H9 (cell line): Measurements from ENCODE around the gene RPL27A. TPM values are rescaled to one million over a fixed set of nuclear protein-coding genes. Genes with fewer than 3 reads are reported as not detected.

ENCODE experiments used
- DNase-seq: peaks from one replicate; pipeline ENCODE4 v3.0.0-alpha.2; 2017
- H2AFZ ChIP-seq: one replicate; pipeline ENCODE4 v1.6.1; 2013; ENCODE audit warnings: mild to moderate bottlenecking, low read length, control low read depth, moderate library complexity
- H2AK5ac ChIP-seq: 2 replicates; pipeline ENCODE4 v1.6.1; 2013; ENCODE audit warnings: low read length, control low read depth, mixed read lengths; ENCODE audit not compliant: insufficient read length
- H2BK120ac ChIP-seq: one replicate; pipeline ENCODE4 v1.6.1; 2013; ENCODE audit warnings: low read depth, mild to moderate bottlenecking, low read length, control low read depth, inconsistent platforms; ENCODE audit not compliant: poor library complexity, severe bottlenecking
- H2BK12ac ChIP-seq: 2 replicates; pipeline ENCODE4 v1.6.1; 2013; ENCODE audit warnings: low read length, control low read depth, mixed read lengths, low read depth; ENCODE audit not compliant: insufficient read length
- H2BK15ac ChIP-seq: 2 replicates; pipeline ENCODE4 v1.6.1; 2013; ENCODE audit warnings: low read depth, low read length, control low read depth
- H2BK20ac ChIP-seq: one replicate; pipeline ENCODE4 v1.6.1; 2013; ENCODE audit warnings: low read depth, mild to moderate bottlenecking, low read length, control low read depth, inconsistent platforms; ENCODE audit not compliant: poor library complexity, severe bottlenecking
- H2BK5ac ChIP-seq: 2 replicates; pipeline ENCODE4 v1.6.1; 2013; ENCODE audit warnings: low read length, control low read depth, mixed read lengths; ENCODE audit not compliant: insufficient read length
- H3K14ac ChIP-seq: 2 replicates; pipeline ENCODE4 v1.6.1; 2013; ENCODE audit warnings: low read length, control low read depth; ENCODE audit not compliant: insufficient read depth
- H3K18ac ChIP-seq: 2 replicates; pipeline ENCODE4 v1.6.1; 2013; ENCODE audit warnings: low read depth, mild to moderate bottlenecking, mixed read lengths, low read length, control low read depth; ENCODE audit not compliant: insufficient read length
- H3K23ac ChIP-seq: 2 replicates; pipeline ENCODE4 v1.6.1; 2013; ENCODE audit warnings: low read length, control low read depth, mixed read lengths, low read depth; ENCODE audit not compliant: insufficient read length
- H3K23me2 ChIP-seq: 2 replicates; pipeline ENCODE4 v1.6.1; 2013; ENCODE audit warnings: low read depth, mild to moderate bottlenecking, mixed read lengths, low read length, control low read depth; ENCODE audit not compliant: insufficient read length, poor library complexity, severe bottlenecking
- H3K27ac ChIP-seq: 2 replicates; pipeline ENCODE4 v1.5.1; 2013; ENCODE audit warnings: low read length, control low read depth, mixed read lengths, low read depth; ENCODE audit not compliant: insufficient read length
- H3K27me3 ChIP-seq: 2 replicates; pipeline ENCODE4 v1.6.1; 2013; ENCODE audit warnings: low read length, control low read depth, inconsistent platforms; ENCODE audit not compliant: insufficient read depth
- H3K4ac ChIP-seq: 2 replicates; pipeline ENCODE4 v1.6.1; 2013; ENCODE audit warnings: low read depth, mild to moderate bottlenecking, control low read depth, inconsistent platforms, low read length, moderate library complexity
- H3K4me1 ChIP-seq: 2 replicates; pipeline ENCODE4 v1.6.1; 2013; ENCODE audit warnings: low read length, control low read depth, inconsistent platforms; ENCODE audit not compliant: insufficient read depth
- H3K4me2 ChIP-seq: 2 replicates; pipeline ENCODE4 v1.6.1; 2013; ENCODE audit warnings: low read length, control low read depth, mixed read lengths; ENCODE audit not compliant: insufficient read length, insufficient read depth
- H3K56ac ChIP-seq: 2 replicates; pipeline ENCODE4 v1.6.1; 2013; ENCODE audit warnings: low read depth, mild to moderate bottlenecking, mixed read lengths, low read length, control low read depth; ENCODE audit not compliant: insufficient read length
- H3K79me1 ChIP-seq: 2 replicates; pipeline ENCODE4 v1.6.1; 2013; ENCODE audit warnings: low read depth, mild to moderate bottlenecking, moderate library complexity, low read length, control low read depth, inconsistent platforms; ENCODE audit not compliant: insufficient read depth, poor library complexity, severe bottlenecking
- H3K79me2 ChIP-seq: 2 replicates; pipeline ENCODE4 v1.6.1; 2013; ENCODE audit warnings: low read length, control low read depth, inconsistent platforms; ENCODE audit not compliant: insufficient read depth
- H3K9ac ChIP-seq: 2 replicates; pipeline ENCODE4 v1.6.1; 2013; ENCODE audit warnings: low read length, control low read depth, mixed read lengths; ENCODE audit not compliant: insufficient read length; ENCODE audit errors: extremely low read depth
- H3K9me3 ChIP-seq: one replicate; pipeline ENCODE4 v1.6.1; 2013; ENCODE audit warnings: low read depth, low read length, inconsistent platforms; ENCODE audit not compliant: control insufficient read depth
- H3T11ph ChIP-seq: one replicate; pipeline ENCODE4 v1.6.1; 2013; ENCODE audit warnings: mild to moderate bottlenecking, low read length, control low read depth, inconsistent platforms
- H4K20me1 ChIP-seq: one replicate; pipeline ENCODE4 v1.6.1; 2013; ENCODE audit not compliant: control insufficient read depth, insufficient read length, insufficient read depth
- H4K5ac ChIP-seq: 2 replicates; pipeline ENCODE4 v1.6.1; 2013; ENCODE audit warnings: low read depth, mild to moderate bottlenecking, mixed read lengths, low read length, control low read depth; ENCODE audit not compliant: insufficient read length
- H4K8ac ChIP-seq: replicated peaks from 2 replicates; pipeline ENCODE4 v1.6.1; 2013; ENCODE audit warnings: low read length, control low read depth, mixed read lengths, low read depth; ENCODE audit not compliant: insufficient read length
- H4K91ac ChIP-seq: 2 replicates; pipeline ENCODE4 v1.6.1; 2013; ENCODE audit warnings: low read depth, mild to moderate bottlenecking, moderate library complexity, mixed read lengths, low read length, control low read depth; ENCODE audit not compliant: insufficient read length
- H3K27ac Mint-ChIP-seq, 3 experiments: 2 replicates in 2 of 3; 3 replicates in 1 of 3; pipeline ENCODE4 v1.8.0; 2020 to 2021; ENCODE audit warnings: mixed read lengths in 3 of 3, mild to moderate bottlenecking in 1 of 3, moderate library complexity in 1 of 3
- H3K27me3 Mint-ChIP-seq: 2 replicates; pipeline ENCODE4 v1.8.0; 2021; ENCODE audit warnings: low read depth, mild to moderate bottlenecking, moderate library complexity, mixed read lengths
- H3K36me3 Mint-ChIP-seq, 3 experiments: 2 replicates in 2 of 3; 3 replicates in 1 of 3; pipeline ENCODE4 v1.8.0; 2020 to 2021; ENCODE audit warnings: low read depth in 3 of 3, mixed read lengths in 3 of 3; ENCODE audit not compliant: insufficient read depth in 1 of 3
- H3K4me1 Mint-ChIP-seq, 2 experiments: 2 replicates each; pipeline ENCODE4 v1.8.0; 2020; ENCODE audit warnings: mixed read lengths in 2 of 2
- H3K4me3 Mint-ChIP-seq, 2 experiments: 2 replicates in 1 of 2; 3 replicates in 1 of 2; pipeline ENCODE4 v1.8.0; 2020 to 2021; ENCODE audit warnings: mild to moderate bottlenecking in 2 of 2, mixed read lengths in 2 of 2, moderate library complexity in 1 of 2
- H3K9me3 Mint-ChIP-seq, 2 experiments: 2 replicates in 1 of 2; 3 replicates in 1 of 2; pipeline ENCODE4 v1.8.0; 2020; ENCODE audit warnings: mild to moderate bottlenecking in 2 of 2, mixed read lengths in 2 of 2, moderate library complexity in 1 of 2
- CTCF ChIP-seq: fragments of 200-600 bp; sonication (generic); conservative IDR thresholded peaks from 3 replicates; pipeline ENCODE4 v1.8.0; 2021; ENCODE audit warnings: antibody characterized with exemption, mild to moderate bottlenecking
- WGBS: extraction: QIAGEN DNeasy Blood & Tissue Kit; methylation state at CpG from one replicate; pipeline ENCODE4 v1.1.7; 2013; ENCODE audit warnings: missing lambda C conversion rate, low lambda C conversion rate, mixed read lengths; ENCODE audit not compliant: insufficient read length; ENCODE audit errors: extremely low coverage; 5-methylcytosine and 5-hydroxymethylcytosine counted together
- total RNA-seq: library from RNA; stranded (reverse); gene quantifications from 2 replicates; pipeline ENCODE4 v1.2.1, GENCODE V29; 2021

RPL27A gene
- total RNA-seq, 1 experiment from 2014 or later, result 1,152 TPM

- Histone ChIP-seq H2BK120ac (no peak overlapping the region), H3K9me3 (no peaks in the 10 kb centered on the region), H3K4me1 (peaks cover 3% of the 10 kb centered on the region; the same call in 1 of the 2 replicates), H2BK5ac (no peak overlapping the region), H2BK15ac (no peak overlapping the region), H2AK5ac (no peak overlapping the region), H3K79me1 (no peaks in the 10 kb centered on the region), H3K4ac (no peak overlapping the region), H4K5ac (no peak overlapping the region), H3K14ac (no peak overlapping the region), H3K23me2 (no peaks in the 10 kb centered on the region), H2AFZ (no peak overlapping the region), H4K91ac (no peak overlapping the region), H2BK12ac (no peak overlapping the region), H3K18ac (no peak overlapping the region), H3K56ac (no peak overlapping the region), H3K27ac (no peak overlapping the region), H3K23ac (no peak overlapping the region), H2BK20ac (no peak overlapping the region), H3K9ac (no peak overlapping the region), H3K27me3 (no peaks in the 10 kb centered on the region), H3K79me2 (no peaks in the 10 kb centered on the region), H4K8ac (no peak overlapping the region), H3K4me2 (no peak overlapping the region), H4K20me1 (no peaks in the 10 kb centered on the region), H3T11ph (no peak overlapping the region)
- H3K27ac Mint-ChIP-seq, result no peak overlapping the region; a peak in 1 of 7 replicates
- WGBS, result no CpG with 5 or more reads among the region's 14 CpGs
- H3K4me1 Mint-ChIP-seq, result peaks cover 37 to 40% of the 10 kb centered on the region in 2 experiments
- DNase-seq, result no peak
- peaks cover 9 to 19% (median 16%) of the 10 kb centered on the region in 3 experiments for H3K36me3 Mint-ChIP-seq
- no peak for TF ChIP-seq CTCF
- H3K9me3 Mint-ChIP-seq, result no peaks in the 10 kb centered on the region; a peak in 1 of 5 replicates
- H3K4me3 Mint-ChIP-seq, result no peak overlapping the region; a peak in 1 of 5 replicates
- no peaks in the 10 kb centered on the region; the same call in 1 of the 2 replicates for H3K27me3 Mint-ChIP-seq
These were observed 24.3 kb downstream of the RPL27A start for GRCh38 chr11:8706673-8707432.
